GM12878 (cell line): Measurements from ENCODE around the gene AIG1.

ENCODE experiments used
- CREM ChIP-seq: IDR thresholded peaks from 2 replicates; pipeline ENCODE4 v1.6.1; 2014; ENCODE audit warnings: antibody characterized with exemption, low read depth
- EP300 ChIP-seq, 2 experiments: fragments of 150-350 bp in 1 of 2; IDR thresholded peaks; 2 replicates each; pipeline ENCODE4 v1.6.1; 2011 to 2012; ENCODE audit warnings: low read depth in 2 of 2, low read length in 2 of 2, borderline replicate concordance in 1 of 2, improper control_type of control experiment in 1 of 2, inconsistent platforms in 1 of 2; ENCODE audit not compliant: control insufficient read depth in 1 of 2
- IRF4 ChIP-seq: IDR thresholded peaks from 2 replicates; pipeline ENCODE4 v1.6.1; 2011; ENCODE audit warnings: low read depth, low read length
- JUND ChIP-seq: IDR thresholded peaks from 2 replicates; pipeline ENCODE4 v1.6.1; 2012; ENCODE audit warnings: low read depth, mild to moderate bottlenecking, low read length, improper control_type of control experiment, moderate library complexity
- MYC ChIP-seq: IDR thresholded peaks from 2 replicates; pipeline ENCODE4 v1.6.1; 2011; ENCODE audit warnings: mild to moderate bottlenecking, low read length, moderate library complexity, inconsistent platforms; ENCODE audit not compliant: insufficient read depth, insufficient replicate concordance, insufficient read length, severe bottlenecking
- POLR2A ChIP-seq: IDR thresholded peaks from 2 replicates; pipeline ENCODE4 v1.6.1; 2011; ENCODE audit warnings: low read depth, mild to moderate bottlenecking, low read length
- SRF ChIP-seq, 2 experiments: IDR thresholded peaks; 2 replicates each; pipeline ENCODE4 v1.6.1; 2011; ENCODE audit warnings: low read depth in 2 of 2, low read length in 2 of 2, mild to moderate bottlenecking in 1 of 2, moderate library complexity in 1 of 2
- YY1 ChIP-seq: IDR thresholded peaks from 2 replicates; pipeline ENCODE4 v1.6.1; 2011; ENCODE audit warnings: low read depth, mild to moderate bottlenecking, low read length
- TF ChIP-seq, protein P1 (sequence below), 3 experiments: IDR thresholded peaks in 2 of 3; conservative IDR thresholded peaks in 1 of 3; 2 replicates each; pipeline ENCODE4 v1.5.1; 2011; ENCODE audit warnings: low read depth in 3 of 3, low read length in 3 of 3, mild to moderate bottlenecking in 3 of 3, control low read depth in 2 of 3, moderate library complexity in 2 of 3, inconsistent platforms in 1 of 3, mixed read lengths in 1 of 3; ENCODE audit not compliant: control insufficient read depth in 2 of 3, insufficient read depth in 1 of 3; ENCODE audit errors: extremely low read depth in 1 of 3
- TF ChIP-seq, protein P2 (sequence below): fragments of 450-650 bp; formaldehyde crosslinking; IDR thresholded peaks from 2 replicates; pipeline ENCODE4 v1.5.0; 2022; ENCODE audit warnings: mild to moderate bottlenecking, missing genetic modification characterization
- TF ChIP-seq, protein P3 (sequence below): IDR thresholded peaks from 2 replicates; pipeline ENCODE4 v1.6.1; 2012; ENCODE audit warnings: low read depth, low read length, improper control_type of control experiment

DNA sequence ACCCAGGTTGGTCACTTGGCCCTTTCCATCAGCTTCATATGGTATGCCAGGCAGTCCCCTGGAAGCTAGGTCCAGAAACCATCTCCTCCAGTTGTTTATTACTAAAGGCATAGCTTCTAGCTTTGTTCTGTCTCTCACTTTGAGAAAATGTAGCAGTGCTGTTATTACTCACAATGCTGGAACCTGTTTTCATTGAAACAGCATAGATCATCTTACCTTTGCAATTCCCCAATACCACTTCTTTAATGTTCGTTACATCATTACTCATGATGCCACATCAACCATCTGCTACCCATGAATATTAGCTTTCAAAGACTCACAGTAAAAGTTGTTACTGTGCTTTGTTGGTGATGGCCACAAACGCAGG is 301.5 kb downstream of the AIG1 start:
- TF ChIP-seq, protein P1, sequence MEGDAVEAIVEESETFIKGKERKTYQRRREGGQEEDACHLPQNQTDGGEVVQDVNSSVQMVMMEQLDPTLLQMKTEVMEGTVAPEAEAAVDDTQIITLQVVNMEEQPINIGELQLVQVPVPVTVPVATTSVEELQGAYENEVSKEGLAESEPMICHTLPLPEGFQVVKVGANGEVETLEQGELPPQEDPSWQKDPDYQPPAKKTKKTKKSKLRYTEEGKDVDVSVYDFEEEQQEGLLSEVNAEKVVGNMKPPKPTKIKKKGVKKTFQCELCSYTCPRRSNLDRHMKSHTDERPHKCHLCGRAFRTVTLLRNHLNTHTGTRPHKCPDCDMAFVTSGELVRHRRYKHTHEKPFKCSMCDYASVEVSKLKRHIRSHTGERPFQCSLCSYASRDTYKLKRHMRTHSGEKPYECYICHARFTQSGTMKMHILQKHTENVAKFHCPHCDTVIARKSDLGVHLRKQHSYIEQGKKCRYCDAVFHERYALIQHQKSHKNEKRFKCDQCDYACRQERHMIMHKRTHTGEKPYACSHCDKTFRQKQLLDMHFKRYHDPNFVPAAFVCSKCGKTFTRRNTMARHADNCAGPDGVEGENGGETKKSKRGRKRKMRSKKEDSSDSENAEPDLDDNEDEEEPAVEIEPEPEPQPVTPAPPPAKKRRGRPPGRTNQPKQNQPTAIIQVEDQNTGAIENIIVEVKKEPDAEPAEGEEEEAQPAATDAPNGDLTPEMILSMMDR (IDR thresholded peaks at IDR 0.05 in 2 of 3, conservative IDR thresholded peaks at IDR 0.05 in 1 of 3; ENCODE audit: control insufficient read depth in 2 of 3, extremely low read depth in 1 of 3, insufficient read depth in 1 of 3, low read depth in 3 of 3, low read length in 3 of 3), result no peak
- TF ChIP-seq POLR2A (no peak), YY1 (no peak), CREM (no peak), MYC (no peak), EP300 (IDR thresholded peaks at IDR 0.05; ENCODE audit: borderline replicate concordance in 1 of 2, control insufficient read depth in 1 of 2, low read depth in 2 of 2, low read length in 2 of 2) (no peak), SRF (IDR thresholded peaks at IDR 0.05; ENCODE audit: low read depth in 2 of 2, low read length in 2 of 2) (no peak), JUND (no peak), IRF4 (no peak)
- TF ChIP-seq, protein P2, sequence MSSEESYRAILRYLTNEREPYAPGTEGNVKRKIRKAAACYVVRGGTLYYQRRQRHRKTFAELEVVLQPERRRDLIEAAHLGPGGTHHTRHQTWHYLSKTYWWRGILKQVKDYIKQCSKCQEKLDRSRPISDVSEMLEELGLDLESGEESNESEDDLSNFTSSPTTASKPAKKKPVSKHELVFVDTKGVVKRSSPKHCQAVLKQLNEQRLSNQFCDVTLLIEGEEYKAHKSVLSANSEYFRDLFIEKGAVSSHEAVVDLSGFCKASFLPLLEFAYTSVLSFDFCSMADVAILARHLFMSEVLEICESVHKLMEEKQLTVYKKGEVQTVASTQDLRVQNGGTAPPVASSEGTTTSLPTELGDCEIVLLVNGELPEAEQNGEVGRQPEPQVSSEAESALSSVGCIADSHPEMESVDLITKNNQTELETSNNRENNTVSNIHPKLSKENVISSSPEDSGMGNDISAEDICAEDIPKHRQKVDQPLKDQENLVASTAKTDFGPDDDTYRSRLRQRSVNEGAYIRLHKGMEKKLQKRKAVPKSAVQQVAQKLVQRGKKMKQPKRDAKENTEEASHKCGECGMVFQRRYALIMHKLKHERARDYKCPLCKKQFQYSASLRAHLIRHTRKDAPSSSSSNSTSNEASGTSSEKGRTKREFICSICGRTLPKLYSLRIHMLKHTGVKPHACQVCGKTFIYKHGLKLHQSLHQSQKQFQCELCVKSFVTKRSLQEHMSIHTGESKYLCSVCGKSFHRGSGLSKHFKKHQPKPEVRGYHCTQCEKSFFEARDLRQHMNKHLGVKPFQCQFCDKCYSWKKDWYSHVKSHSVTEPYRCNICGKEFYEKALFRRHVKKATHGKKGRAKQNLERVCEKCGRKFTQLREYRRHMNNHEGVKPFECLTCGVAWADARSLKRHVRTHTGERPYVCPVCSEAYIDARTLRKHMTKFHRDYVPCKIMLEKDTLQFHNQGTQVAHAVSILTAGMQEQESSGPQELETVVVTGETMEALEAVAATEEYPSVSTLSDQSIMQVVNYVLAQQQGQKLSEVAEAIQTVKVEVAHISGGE, result no peak
- TF ChIP-seq, protein P3, sequence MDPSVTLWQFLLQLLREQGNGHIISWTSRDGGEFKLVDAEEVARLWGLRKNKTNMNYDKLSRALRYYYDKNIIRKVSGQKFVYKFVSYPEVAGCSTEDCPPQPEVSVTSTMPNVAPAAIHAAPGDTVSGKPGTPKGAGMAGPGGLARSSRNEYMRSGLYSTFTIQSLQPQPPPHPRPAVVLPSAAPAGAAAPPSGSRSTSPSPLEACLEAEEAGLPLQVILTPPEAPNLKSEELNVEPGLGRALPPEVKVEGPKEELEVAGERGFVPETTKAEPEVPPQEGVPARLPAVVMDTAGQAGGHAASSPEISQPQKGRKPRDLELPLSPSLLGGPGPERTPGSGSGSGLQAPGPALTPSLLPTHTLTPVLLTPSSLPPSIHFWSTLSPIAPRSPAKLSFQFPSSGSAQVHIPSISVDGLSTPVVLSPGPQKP, result no peak
